Panc1 (cell line): Measurements from ENCODE around the gene TRIO. TPM values are rescaled to one million over a fixed set of nuclear protein-coding genes. Genes with fewer than 3 reads are reported as not detected.

Experiments
- ATAC-seq: fragments of 200-7000 bp; cut with Tn5 transposase; 2 replicates; pipeline ENCODE4 v1.9.1; 2020; ENCODE audit warnings: mild to moderate bottlenecking, moderate library complexity
- BruUV-seq: library from RNA; stranded (reverse); fragments of 400-500 nt; replicated peaks from 2 replicates; lab custom pipeline; 2021; lab: Mats Ljungman, UMichigan
- CTCF ChIA-PET: fragments of 300-600 bp; sonication (Branson Sonifier 250); formaldehyde crosslinking; loops from one replicate; lab custom pipeline; 2022; ENCODE audit warnings: antibody characterized with exemption; lab: Charles Lee
- POLR2A ChIA-PET: fragments of 300-600 bp; sonication (Branson Sonifier 250); formaldehyde crosslinking; loops from one replicate; lab custom pipeline; 2022; ENCODE audit warnings: antibody characterized with exemption; lab: Charles Lee
- DNase-seq: peaks from one replicate; pipeline ENCODE4 v3.0.0-alpha.2; 2010; ENCODE audit warnings: low read depth, low spot score
- H3K27ac ChIP-seq: 2 replicates; pipeline ENCODE4 v1.5.1; 2011; ENCODE audit warnings: mild to moderate bottlenecking, low read length, inconsistent platforms
- H3K27me3 ChIP-seq: fragments of 200-500 bp; sonication (Bioruptor generic); 2 replicates; pipeline ENCODE4 v1.6.0; 2014; ENCODE audit warnings: low read length, inconsistent platforms; ENCODE audit not compliant: control insufficient read depth, insufficient read depth
- H3K36me3 ChIP-seq: fragments of 200-500 bp; sonication (Bioruptor generic); 2 replicates; pipeline ENCODE4 v1.5.1; 2014; ENCODE audit warnings: inconsistent platforms, mild to moderate bottlenecking, low read length, moderate library complexity; ENCODE audit not compliant: control insufficient read depth, insufficient read depth
- H3K4me1 ChIP-seq: 2 replicates; pipeline ENCODE4 v1.5.1; 2011; ENCODE audit warnings: inconsistent platforms, mild to moderate bottlenecking, low read length, moderate library complexity; ENCODE audit not compliant: control insufficient read depth, insufficient read depth
- H3K4me3 ChIP-seq, 2 experiments: 2 replicates each; pipeline ENCODE4 v1.5.1; 2011 to 2012; ENCODE audit warnings: low read depth in 2 of 2, low read length in 2 of 2, mild to moderate bottlenecking in 2 of 2, inconsistent platforms in 1 of 2, moderate library complexity in 1 of 2
- H3K9me3 ChIP-seq: fragments of 200-500 bp; sonication (Bioruptor generic); 2 replicates; pipeline ENCODE4 v1.5.1; 2014; ENCODE audit warnings: low read depth, mild to moderate bottlenecking, inconsistent platforms, low read length, moderate library complexity; ENCODE audit not compliant: control insufficient read depth, insufficient read depth
- POLR2AphosphoS5 ChIP-seq: IDR thresholded peaks from 2 replicates; pipeline ENCODE4 v1.6.1; 2012; ENCODE audit warnings: mild to moderate bottlenecking, low read depth, low read length, moderate library complexity
- REST ChIP-seq, 2 experiments: IDR thresholded peaks; 2 replicates each; pipeline ENCODE4 v1.6.1; 2011 to 2012; ENCODE audit warnings: low read depth in 2 of 2, control low read depth in 1 of 2, low read length in 1 of 2, mild to moderate bottlenecking in 1 of 2, moderate library complexity in 1 of 2; ENCODE audit not compliant: insufficient read depth in 1 of 2
- SIN3A ChIP-seq: IDR thresholded peaks from 2 replicates; pipeline ENCODE4 v1.6.1; 2012; ENCODE audit warnings: low read depth, mild to moderate bottlenecking, low read length, moderate library complexity, borderline replicate concordance; ENCODE audit not compliant: insufficient read depth
- TCF7L2 ChIP-seq: IDR thresholded peaks from 2 replicates; pipeline ENCODE4 v1.6.1; 2011; ENCODE audit warnings: mild to moderate bottlenecking, low read depth, low read length, inconsistent platforms
- in situ Hi-C: cut with HindIII; loops from 2 replicates; pipeline ENCODE4 v1.10.0; 2016; ENCODE audit warnings: low sequenced_read_pairs, low pct_unique_long_range_greater_than_20kb
- intact Hi-C: fragments of 100-400 bp; cut with micrococcal nuclease; formaldehyde crosslinking; loops from one replicate; pipeline ENCODE4 v1.10.0; 2022; ENCODE audit not compliant: unreplicated experiment
- total RNA-seq: library from RNA; stranded (reverse); gene quantifications from one replicate; pipeline ENCODE4 v1.2.1, GENCODE V29; 2021; ENCODE audit not compliant: unreplicated experiment
- TF ChIP-seq, protein P1 (sequence below): fragments of 450-650 bp; IDR thresholded peaks from 2 replicates; pipeline ENCODE4 v1.5.1; 2017; ENCODE audit warnings: mild to moderate bottlenecking

TRIO gene
- total RNA-seq, 1 experiment from 2014 or later, result 349 TPM

GRCh38 chr5:14277385-14278320 is 134.5 kb downstream of the TRIO start:
- Histone ChIP-seq H3K27me3 (no peaks in the 10 kb centered on the region), H3K9me3 (no peaks in the 10 kb centered on the region), H3K36me3 (peaks cover 56% of the 10 kb centered on the region), H3K4me1 (peaks cover 65% of the 10 kb centered on the region), H3K4me3 (no peak overlapping the region), H3K27ac (peak overlapping the region; percentile 65)
- POLR2A ChIA-PET, result interaction anchor here (1.2 kb wide), 1 partner anchor 19 kb away, joined by 3 read pairs; no protein-coding TSS in a partner anchor
- no TSS peak for BruUV-seq
- CTCF ChIA-PET, result no interaction called here
- no peak for TF ChIP-seq SIN3A
- TF ChIP-seq, protein P1, sequence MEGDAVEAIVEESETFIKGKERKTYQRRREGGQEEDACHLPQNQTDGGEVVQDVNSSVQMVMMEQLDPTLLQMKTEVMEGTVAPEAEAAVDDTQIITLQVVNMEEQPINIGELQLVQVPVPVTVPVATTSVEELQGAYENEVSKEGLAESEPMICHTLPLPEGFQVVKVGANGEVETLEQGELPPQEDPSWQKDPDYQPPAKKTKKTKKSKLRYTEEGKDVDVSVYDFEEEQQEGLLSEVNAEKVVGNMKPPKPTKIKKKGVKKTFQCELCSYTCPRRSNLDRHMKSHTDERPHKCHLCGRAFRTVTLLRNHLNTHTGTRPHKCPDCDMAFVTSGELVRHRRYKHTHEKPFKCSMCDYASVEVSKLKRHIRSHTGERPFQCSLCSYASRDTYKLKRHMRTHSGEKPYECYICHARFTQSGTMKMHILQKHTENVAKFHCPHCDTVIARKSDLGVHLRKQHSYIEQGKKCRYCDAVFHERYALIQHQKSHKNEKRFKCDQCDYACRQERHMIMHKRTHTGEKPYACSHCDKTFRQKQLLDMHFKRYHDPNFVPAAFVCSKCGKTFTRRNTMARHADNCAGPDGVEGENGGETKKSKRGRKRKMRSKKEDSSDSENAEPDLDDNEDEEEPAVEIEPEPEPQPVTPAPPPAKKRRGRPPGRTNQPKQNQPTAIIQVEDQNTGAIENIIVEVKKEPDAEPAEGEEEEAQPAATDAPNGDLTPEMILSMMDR, result peak; percentile 10; the same call in 1 of the 2 replicates
- DNase-seq (no peak), ATAC-seq (peak; percentile 22; the same call in 1 of the 2 replicates)
- intact Hi-C loops, result loop anchor here (10.0 kb wide), 1 partner anchor 293 kb away; no protein-coding TSS in a partner anchor
- in situ Hi-C loops, result no loop called here

DNA sequence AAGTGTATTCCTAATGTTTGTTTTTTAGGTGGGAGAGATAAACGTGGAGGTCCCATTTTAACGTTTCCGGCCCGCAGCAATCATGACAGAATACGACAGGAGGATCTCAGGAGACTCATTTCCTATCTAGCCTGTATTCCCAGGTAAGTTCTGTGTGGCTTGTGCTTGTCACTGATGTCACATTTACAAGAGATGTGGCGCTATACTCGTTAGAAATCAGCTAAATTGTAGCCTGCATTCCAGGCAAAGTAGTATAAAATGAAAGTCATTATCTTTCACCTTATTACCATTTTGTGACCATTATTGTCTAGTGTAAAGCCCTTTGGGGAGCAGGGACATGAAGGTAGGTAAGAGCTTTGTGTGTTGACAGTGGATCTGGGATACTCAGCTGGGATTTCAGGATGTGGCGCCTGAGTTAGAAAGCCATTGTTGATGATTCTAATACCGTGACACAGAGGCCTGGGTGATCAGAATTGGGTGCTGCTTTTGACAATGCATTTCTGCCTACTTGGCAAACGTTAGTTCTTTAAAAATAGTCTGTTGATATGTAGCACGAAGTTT is 137.2 kb downstream of the TRIO start:
- BruUV-seq, result no TSS peak
- DNase-seq (no peak), ATAC-seq (no peak)
- Histone ChIP-seq H3K9me3 (no peaks in the 10 kb centered on the region), H3K27me3 (no peaks in the 10 kb centered on the region), H3K36me3 (peaks cover 62% of the 10 kb centered on the region), H3K4me1 (peaks cover 69% of the 10 kb centered on the region), H3K4me3 (no peak overlapping the region), H3K27ac (peak overlapping the region; percentile 52; the same call in 1 of the 2 replicates)
- CTCF ChIA-PET, result no interaction called here
- TF ChIP-seq, protein P1, result no peak
- TF ChIP-seq SIN3A (no peak), REST (IDR thresholded peaks at IDR 0.05; ENCODE audit: insufficient read depth in 1 of 2, low read depth in 2 of 2, low read length in 1 of 2) (no peak), TCF7L2 (no peak), POLR2AphosphoS5 (no peak)
- POLR2A ChIA-PET, result no interaction called here
- in situ Hi-C loops (no loop called here), intact Hi-C loops (no loop called here)
